Right ventricle myocardium superior (tissue), 1 donor: ENCODE results near the gene CD302. TPM values are rescaled to one million over a fixed set of nuclear protein-coding genes. Genes with fewer than 3 reads are reported as not detected.
A peak's percentile ranks its signal among the peaks of the same experiment; 100 is the strongest.
"Not testable (repeated sequence)": the region's sequence is repeated elsewhere in the genome, so short reads cannot be mapped to it uniquely, and the experiment has no call there.

Experiments
- ATAC-seq: fragments of 200-7000 bp; cut with Tn5 transposase; one replicate; pipeline ENCODE4 v1.9.1; 2020; ENCODE audit warnings: mild to moderate bottlenecking; ENCODE audit not compliant: poor library complexity
- DNase-seq: peaks from one replicate; pipeline ENCODE4 v3.0.0-alpha.2; 2020
- intact Hi-C: fragments of 100-400 bp; cut with DNase I; formaldehyde crosslinking; loops from one replicate; pipeline ENCODE4 v1.11.2; 2022
- total RNA-seq: library from RNA; stranded (reverse); fragmentation: NEBNext Ultra II Directional; extraction: Animal tissue kit (Norgen Biotek cat#: 25700); gene quantifications from one replicate; pipeline ENCODE4 v1.2.1, GENCODE V29; 2021
- donor health status: DM: no; HTN: yes; CAD: no; lungs with severe emphysema.

CD302 gene
- total RNA-seq, 1 donor from 2014 or later, result 19.7 TPM

DNA sequence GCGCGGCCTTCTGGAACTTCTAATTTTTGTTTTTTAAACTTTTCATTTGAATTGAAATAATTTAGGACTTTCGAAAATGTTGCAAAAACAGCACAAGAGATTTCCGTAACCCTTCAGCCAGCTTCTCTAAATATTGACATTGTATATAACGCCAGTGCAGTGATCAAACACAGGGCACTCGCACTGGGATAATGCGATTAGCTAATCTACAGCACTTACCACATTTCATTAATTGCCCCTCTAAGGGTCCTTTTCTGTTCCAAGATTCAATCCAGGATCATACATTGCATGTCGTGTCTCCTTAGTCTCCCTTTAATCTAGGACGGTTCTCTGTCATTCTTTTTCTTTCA lies 343 bp upstream of the CD302 start:
- ATAC-seq (no peak), DNase-seq (no peak)
- intact Hi-C loops, result no loop called here

DNA sequence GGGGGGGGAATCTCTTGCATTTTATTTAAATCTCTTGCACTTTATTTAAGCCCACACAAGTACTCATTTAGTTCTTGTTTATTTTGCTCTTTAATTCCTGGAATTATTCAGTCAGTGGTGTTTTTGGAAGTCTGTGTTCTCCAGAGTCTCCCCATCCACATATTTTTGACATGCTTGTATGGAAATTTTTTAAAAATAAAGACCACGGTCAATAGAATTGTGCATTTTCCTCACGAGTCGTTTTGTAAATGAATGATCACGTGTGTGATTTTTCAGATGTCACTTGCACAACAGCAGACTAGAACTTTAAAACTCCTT lies 824 bp downstream of the CD302 start:
- no peak for DNase-seq
- intact Hi-C loops, result no loop called here
- ATAC-seq, result no peak

DNA sequence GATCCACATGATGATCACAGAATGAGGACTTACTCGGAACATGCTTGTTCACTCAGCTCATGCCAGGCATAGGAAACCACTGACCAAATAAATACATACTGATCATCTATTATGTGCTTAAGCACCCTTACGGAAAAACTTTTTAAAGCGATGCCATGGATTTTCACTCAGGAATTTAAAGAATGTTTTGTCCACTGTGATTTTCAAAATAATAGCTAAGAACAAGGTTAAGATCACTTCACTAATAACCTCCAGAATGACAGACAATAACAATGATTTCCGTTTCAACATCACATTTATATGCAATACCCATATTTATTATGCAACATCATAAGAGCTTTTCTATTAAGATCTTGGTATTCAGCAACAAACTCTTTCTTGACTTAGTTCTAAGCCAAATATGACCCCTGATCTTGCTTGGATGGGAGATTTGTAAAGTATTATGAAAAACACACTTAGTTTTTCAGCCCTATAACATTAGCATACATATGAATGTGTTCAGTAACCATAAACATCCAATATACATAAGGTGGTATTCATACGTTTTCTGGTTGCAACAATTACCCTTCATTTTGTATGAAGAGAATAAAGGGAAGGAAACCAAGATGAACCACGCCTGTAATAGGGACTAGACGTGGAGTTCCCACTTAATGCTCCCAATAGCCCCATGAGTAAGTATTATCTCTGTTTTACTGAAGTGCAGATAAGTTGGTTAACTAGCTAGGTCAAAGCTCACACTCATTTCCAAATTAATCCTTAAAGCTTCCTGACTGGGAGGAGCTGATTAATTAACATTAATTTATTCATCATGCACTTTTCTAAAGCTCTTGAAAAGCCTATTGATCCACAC lies 1.9 kb downstream of the CD302 start:
- DNase-seq (no peak), ATAC-seq (no peak)
- intact Hi-C loops, result no loop called here

DNA sequence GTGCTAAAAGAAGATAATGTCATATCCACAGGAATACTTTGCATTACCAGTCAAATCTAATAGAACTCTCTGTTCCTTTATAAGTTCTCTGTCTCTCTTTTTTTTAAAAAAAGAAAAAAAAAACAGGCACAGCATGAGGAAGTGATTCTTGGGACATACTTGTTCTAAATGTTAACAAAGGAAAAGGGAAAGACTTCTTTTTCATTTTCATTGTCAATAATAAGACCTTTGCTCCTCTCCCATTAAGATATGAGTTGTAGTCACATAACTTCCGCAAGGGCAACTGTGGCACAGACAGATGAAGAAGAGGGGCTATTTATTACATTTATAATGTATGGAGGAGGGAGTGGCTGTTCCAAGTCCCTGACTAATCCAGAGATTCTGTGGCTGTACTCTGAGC lies 4.7 kb downstream of the CD302 start:
- ATAC-seq, result no peak
- intact Hi-C loops, result no loop called here

DNA sequence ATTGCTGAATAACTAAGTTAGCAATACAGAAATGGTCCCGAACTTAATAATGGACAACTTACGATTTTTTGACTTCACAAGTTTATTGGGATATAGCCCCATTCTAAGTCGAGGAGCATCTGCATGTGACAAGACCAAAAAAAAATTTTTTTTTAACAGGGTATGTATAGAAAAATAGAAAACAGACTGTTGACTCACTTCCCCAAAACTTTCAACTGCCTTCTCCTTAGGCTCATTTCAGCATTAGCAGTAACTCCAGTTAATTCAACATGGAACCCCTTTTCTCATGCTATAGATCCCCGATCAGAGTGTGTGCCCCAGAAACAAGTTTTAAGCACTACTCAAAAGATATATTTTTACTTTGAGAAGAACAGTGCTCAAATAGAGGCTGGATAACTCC lies 5.4 kb downstream of the CD302 start:
- ATAC-seq (no peak), DNase-seq (no peak)
- intact Hi-C loops, result no loop called here

More for the DNA sequence above, 4.7 kb downstream of the CD302 start:
- no peak for DNase-seq

DNA sequence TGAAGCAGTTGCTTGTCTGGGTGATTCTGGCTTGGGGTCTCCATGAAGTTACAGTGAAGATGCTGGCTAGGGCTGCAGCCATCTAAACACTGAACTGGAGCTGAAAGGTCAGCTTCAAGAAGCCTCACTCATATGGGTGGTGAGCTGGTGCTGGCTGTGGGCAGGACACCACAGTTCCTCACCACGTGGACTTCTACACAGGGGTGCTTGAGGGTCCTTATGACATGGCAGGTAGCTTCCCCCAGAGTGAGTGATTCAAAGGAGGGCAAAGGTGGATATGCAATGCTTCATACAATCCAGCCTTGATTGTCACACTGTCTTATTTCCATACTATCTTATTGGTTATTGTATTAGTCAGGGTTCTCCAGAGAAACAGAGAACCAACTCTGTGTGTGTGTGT lies 6.0 kb downstream of the CD302 start:
- intact Hi-C loops, result no loop called here
- ATAC-seq (no peak), DNase-seq (no peak)

DNA sequence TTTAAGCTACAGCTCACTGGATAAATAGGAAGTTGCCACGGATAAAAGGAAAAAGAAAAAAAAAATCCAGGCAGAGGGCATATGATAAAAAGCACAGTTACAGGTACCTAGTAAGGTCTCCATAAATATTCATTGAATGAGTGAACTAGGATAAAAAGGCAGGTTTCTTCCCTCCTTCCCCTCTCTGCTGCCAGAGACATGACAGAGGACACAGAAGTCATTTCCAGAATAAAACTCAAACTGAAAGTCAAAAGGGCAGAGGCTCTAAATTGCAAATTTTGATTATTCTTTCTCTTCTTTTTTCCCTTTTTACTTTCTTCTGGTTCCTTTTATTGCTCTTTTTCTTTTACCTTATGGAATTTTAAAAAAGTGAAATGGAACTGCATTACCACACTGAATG lies 7.7 kb downstream of the CD302 start:
- no peak for ATAC-seq
- intact Hi-C loops, result no loop called here

DNA sequence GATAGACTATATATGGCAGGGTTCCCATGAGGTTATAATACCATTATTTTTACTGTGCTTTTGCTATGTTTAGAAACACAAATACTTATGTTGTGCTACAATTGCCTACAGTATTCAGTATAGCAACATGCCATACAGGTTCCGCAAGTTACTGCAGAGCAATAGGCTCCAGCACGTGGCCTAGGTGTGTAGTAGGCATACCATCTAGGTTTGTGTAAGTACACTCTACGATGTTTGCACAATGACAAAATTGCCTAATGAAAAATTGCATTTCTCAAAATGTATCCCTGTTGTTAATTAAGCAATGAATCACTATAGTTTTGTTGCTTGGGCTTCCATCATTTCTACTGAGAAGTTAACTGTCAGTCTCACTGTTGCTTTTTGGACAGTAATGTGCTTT lies 9.8 kb downstream of the CD302 start:
- DNase-seq (no peak), ATAC-seq (no peak)
- intact Hi-C loops, result no loop called here

More for the DNA sequence above, 7.7 kb downstream of the CD302 start:
- no peak for DNase-seq

DNA sequence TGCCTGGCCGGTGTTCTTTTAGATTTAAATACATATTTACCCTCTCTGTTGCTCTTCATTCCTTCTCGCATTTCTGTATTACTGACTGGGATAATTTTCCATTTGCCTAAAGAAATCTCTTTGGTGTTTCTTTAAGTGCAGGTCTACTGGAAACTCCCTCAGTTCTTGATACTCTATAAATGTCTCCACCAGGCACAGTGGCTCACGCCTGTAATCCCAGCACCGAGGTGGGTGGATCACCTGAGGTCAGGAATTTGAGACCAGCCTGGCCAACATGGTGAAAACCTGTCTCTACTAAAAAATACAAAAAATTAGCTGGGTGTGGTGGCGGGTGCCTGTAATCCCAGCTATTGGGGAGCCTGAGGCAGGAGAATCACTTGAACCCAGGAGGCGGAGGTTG lies 10.4 kb downstream of the CD302 start:
- intact Hi-C loops, DNase-seq, ATAC-seq: not testable (repeated sequence)

DNA sequence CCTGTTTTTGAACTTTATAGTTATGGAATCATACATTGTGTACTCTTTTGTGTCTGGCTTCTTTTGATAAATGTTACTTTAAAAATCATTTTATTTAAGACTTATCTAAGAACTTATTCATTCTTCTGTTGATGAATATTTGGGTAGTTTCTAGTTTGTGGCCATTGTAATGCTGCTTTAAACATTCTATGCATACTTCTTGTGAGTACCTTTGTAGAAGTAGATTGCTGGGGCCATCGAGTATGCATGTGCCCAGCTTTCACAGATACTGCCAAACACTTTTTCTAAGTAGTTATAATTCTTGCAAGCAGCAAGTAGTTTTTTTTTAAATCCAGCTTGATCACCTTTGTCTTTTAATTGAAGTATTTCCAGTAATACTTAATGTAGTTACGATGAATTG lies 11.1 kb downstream of the CD302 start:
- DNase-seq (no peak), ATAC-seq (no peak)
- intact Hi-C loops, result no loop called here

DNA sequence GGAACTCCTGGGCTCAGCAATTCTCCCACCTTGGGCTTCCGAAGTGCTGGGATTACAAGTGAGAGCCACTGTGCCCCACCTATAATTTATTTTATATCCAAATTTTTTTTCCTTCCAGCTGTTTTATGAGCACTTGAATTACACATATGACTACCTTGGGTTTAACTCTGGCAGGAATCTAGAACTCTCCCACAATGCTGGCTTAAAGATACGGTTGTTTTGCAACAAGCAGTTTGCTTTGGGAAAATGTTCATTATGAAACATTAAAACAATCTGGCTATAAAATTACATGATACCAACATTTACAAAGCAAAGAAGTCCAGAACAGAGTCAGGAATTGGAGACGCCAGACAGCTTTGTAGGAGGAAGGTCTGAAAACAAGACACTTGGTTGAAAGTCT lies 12.8 kb downstream of the CD302 start:
- DNase-seq (no peak), ATAC-seq (no peak)
- intact Hi-C loops, result no loop called here

DNA sequence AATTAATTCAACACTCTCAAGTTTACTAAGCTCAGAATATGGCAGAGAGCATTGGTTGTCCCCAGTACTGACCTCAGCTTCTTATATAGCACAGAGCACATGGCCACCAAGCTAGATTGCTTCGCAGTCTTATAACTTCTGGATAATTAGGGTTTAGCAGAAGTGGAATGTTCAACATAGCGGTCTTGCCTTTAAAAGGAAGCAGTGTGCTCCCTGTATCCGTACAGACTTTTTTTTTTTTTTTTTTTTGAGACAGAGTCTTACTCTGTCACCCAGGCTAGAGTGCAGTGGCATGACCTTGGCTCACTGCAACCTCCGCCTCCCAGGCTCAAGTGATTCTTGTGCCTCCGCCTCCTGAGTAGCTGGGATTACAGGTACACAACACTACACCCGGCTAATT lies 13.3 kb downstream of the CD302 start:
- intact Hi-C loops, DNase-seq: not testable (repeated sequence)
- peak; percentile 13 for ATAC-seq

DNA sequence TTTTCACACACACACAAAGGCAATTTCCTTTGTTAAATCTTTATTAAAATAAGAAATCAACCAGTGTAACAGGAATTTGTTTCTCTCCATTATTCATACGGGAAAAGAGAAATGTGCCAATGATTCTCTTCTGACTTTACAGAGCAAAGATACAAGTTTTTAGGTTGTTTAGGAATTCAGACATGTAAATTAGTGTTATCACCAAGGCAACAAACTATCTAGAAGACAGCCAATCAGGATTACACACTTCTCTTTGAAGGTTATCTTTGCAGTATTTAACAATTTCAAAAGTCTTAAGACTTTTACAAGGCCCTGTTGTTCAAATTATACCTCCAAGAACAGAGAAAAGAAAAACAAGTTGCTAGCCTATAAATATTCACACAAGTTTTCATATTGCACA lies 14.5 kb downstream of the CD302 start:
- ATAC-seq (no peak), DNase-seq (no peak)
- intact Hi-C loops, result no loop called here

DNA sequence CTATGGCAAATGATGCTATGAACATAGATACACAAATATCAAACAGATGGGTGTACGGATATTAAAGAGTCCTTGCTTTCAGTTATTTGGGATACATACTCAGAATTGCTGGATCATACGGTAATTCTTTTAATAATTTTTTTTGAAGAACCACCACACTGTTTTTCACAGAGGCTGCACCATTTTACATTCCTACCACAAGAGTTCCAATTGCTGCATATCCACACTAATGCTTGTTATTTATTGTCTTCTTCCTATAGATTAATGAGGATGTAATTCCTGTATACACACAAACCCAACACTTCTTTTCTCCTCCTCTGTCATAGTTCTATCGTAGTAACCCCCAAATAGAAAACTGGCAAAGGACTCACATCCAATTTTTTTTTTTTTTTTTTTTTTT lies 21.7 kb downstream of the CD302 start:
- intact Hi-C loops, result no loop called here

DNA sequence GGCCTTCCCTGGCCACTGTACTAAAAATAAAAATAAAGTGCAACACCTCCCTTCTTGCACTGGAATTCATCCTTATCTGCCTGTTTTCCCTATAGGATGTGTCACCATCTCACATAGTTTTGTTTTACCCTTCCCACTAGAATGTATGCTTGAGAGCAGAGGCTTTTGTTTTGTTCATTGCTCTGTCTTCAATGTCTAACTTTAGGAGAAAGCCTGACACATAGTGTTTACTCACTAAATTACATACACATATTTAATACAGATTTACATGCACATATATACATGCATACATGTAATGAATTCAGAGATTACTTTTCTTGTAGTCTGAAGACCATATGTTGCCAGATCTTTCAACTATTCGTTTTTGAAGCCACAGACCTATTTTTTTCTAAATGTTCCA lies 23.0 kb downstream of the CD302 start:
- ATAC-seq (no peak), DNase-seq (no peak)
- intact Hi-C loops, result no loop called here

More for the DNA sequence above, 21.7 kb downstream of the CD302 start:
- no peak for DNase-seq
- no peak for ATAC-seq

DNA sequence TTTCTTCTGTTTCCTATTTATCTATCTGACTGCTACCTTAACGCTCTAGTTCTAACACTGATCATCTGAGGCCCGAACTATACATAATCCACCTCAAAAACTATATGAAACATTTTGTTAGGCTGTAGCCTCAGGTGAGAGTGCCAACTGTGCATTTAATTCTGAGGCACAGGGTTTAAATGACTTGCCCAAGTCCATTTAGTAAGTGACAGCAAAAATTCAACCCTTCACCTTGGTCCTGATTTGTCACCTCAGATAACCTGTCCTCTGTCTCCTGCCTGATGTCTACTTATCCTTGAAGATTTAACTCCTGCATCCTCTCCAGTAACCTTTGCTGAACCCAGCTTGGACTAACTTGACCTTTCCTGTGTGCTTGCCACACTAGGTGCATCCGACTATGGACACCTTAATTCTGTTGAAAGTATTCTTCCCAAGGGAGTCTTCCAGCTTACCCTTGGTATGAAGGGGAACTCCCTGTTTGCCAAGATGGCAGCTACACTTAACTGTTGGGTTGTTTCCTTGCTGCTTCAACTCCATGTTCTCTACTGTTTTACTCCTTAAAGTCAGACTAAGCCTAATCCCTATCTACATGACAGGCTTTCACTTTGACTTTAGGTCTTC lies 23.5 kb downstream of the CD302 start:
- ATAC-seq (no peak), DNase-seq (no peak)
- intact Hi-C loops, result no loop called here

DNA sequence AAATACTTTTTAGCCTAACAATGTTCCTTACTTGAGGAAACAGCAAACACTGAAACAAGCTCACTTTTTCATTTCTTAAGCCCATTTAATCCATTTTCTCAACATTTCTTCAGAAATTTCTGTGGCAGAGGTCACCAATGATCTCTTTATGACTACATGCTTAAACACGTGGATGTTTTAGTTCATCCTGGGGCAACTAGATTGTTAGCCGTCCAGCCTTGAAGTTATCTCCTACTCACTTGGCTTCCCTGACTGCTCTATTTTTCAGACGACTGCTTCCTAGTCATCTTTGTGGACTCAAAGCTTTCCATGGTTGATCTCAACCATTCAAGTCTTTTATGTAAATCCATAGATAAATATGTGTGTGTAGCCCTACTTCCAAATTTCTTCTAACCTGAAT lies 24.1 kb downstream of the CD302 start:
- DNase-seq (no peak), ATAC-seq (peak; percentile 22)
- intact Hi-C loops, result no loop called here

DNA sequence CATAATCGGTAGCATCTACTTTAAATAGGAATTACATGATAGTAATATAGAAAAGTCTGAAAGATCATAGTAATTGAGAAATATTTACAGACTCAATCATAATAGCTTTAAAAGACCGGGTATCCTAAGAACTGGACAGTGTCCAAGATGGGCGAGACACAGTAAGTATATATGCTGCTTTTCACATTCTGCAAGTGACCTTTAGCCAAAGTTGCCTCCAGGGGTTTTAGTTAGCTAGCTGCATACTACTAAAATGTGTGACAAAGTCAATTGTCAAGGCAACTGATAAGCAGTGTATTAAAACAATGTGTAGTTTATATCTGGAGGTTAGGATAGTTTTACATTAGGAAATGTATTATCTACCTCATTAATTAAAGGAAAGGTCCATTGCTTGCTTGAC lies 24.6 kb downstream of the CD302 start:
- DNase-seq (no peak), ATAC-seq (peak; percentile 11)
- intact Hi-C loops, result no loop called here

DNA sequence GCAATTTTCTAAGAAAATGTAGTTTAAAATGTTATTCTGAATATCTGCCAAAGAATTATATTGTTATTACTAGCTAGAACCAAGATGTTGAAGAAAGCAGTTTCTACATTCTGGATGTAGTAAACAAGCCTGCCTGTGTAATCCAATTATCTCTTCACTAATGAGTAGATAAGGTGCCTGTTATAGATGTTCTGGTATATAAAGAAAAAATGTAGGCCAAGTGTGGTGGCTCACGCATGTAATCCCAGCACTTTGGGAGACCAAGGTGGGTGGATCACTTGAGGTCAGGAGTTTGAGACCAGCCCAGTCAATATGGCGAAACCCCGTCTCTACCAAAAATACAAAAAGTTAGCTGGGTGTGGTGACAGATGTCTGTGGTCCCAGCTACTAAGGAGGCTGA lies 28.9 kb downstream of the CD302 start:
- ATAC-seq (no peak), DNase-seq (no peak)
- intact Hi-C loops, result no loop called here

DNA sequence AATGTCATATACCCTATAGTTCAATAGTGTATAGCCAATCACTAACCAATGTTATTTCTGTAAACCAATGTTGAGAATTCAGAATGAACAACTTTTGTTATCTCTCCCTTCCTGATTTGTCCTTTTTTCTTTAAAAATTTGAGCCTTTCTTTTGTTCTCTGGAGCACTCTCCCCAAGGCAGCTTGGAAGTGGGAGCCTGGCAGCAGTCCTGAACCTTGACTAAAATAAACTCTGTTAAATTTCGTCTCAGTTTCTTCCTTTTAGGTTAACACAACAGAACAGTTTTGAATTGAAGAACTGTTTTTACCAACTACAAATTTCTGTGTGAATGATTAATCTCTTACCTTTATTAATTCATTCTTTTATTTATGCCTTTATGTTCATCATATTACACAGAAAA lies 35.9 kb downstream of the CD302 start:
- intact Hi-C loops, result no loop called here
- DNase-seq, result no peak
- ATAC-seq, result no peak

DNA sequence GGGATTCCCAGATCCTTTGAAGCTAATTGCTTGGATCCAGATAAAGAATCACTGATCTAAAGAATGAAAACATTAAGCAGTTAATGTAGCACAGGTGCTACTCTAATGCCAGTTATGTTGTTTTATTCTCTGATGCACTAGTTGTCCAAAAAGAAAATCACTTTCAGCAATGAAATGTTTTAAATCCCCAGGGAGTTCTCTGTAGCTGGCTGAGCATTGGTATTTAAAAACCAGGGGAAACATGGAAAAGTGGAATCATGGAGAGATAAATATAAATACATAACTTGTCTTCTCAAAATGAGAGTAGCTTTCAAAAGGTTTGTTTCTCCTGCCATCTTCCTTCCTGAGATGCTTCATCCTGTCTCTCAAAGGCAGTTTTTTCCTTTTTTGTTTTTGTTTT lies 37.7 kb downstream of the CD302 start:
- DNase-seq (no peak), ATAC-seq (no peak)
- intact Hi-C loops, result no loop called here
